Esophagus muscularis mucosa (tissue), 4 donors: ENCODE results near the gene TMPRSS4.

Experiments
- CTCF ChIP-seq, 3 experiments: fragments of 200-600 bp in 2 of 3; fragments of 450-650 bp in 1 of 3; sonication (generic) in 2 of 3; IDR thresholded peaks; one replicate each; pipeline ENCODE4 v1.5.1; 2017 to 2019; ENCODE audit warnings: antibody characterized with exemption in 3 of 3, mild to moderate bottlenecking in 2 of 3, moderate library complexity in 1 of 3
- EP300 ChIP-seq: sonication (generic); formaldehyde crosslinking; IDR thresholded peaks from one replicate; pipeline ENCODE4 v1.6.1; 2017; ENCODE audit warnings: antibody characterized with exemption
- POLR2A ChIP-seq: fragments of 450-650 bp; IDR thresholded peaks from one replicate; pipeline ENCODE4 v1.6.1; 2017; ENCODE audit warnings: antibody characterized with exemption, moderate library complexity, mild to moderate bottlenecking, low read depth

- TF ChIP-seq CTCF (IDR thresholded peaks at IDR 0.05) (no peak), EP300 (no peak), POLR2A (no peak)
These were observed 16.2 kb downstream of the TMPRSS4 start for GRCh38 chr11:118092907-118093571.
